H1 (cell line): ENCODE data around the gene PEX5L. TPM values are rescaled to one million over a fixed set of nuclear protein-coding genes. Genes with fewer than 3 reads are reported as not detected.

Experiments
- CTCF ChIA-PET: fragments of 300-600 bp; sonication (Branson Sonifier 250); formaldehyde crosslinking; loops from one replicate; lab custom pipeline; 2021; ENCODE audit not compliant: partially characterized antibody; lab: Charles Lee
- POLR2A ChIA-PET: fragments of 300-600 bp; sonication (Branson Sonifier 250); formaldehyde crosslinking; loops from one replicate; lab custom pipeline; 2021; ENCODE audit warnings: inconsistent platforms; ENCODE audit not compliant: partially characterized antibody; lab: Charles Lee
- DNase-seq, 2 experiments: peaks; one replicate each; pipeline versions ENCODE4 v3.0.0 to v3.0.0-alpha.2; 2010 to 2022; ENCODE audit warnings: low spot score in 2 of 2, low read depth in 1 of 2, mixed read lengths in 1 of 2
- FAIRE-seq: peaks from 2 replicates; lab custom pipeline; 2011; peaks lifted over from hg19 to GRCh38; lab: Jason Lieb, UNC
- H2AFZ ChIP-seq: 2 replicates; pipeline ENCODE4 v1.8.1; 2012; ENCODE audit warnings: low read length, inconsistent platforms
- H2AK5ac ChIP-seq: 2 replicates; pipeline ENCODE4 v1.6.1; 2013; ENCODE audit warnings: low read depth, low read length
- H2BK120ac ChIP-seq: replicated peaks from 2 replicates; pipeline ENCODE3; 2013; ENCODE audit warnings: low read depth, low read length, inconsistent platforms
- H2BK12ac ChIP-seq: 2 replicates; pipeline ENCODE4 v1.6.1; 2013; ENCODE audit warnings: low read depth, low read length
- H2BK15ac ChIP-seq: 2 replicates; pipeline ENCODE4 v1.6.1; 2013; ENCODE audit warnings: low read length
- H2BK20ac ChIP-seq: 2 replicates; pipeline ENCODE4 v1.6.1; 2013; ENCODE audit warnings: low read length
- H2BK5ac ChIP-seq: 2 replicates; pipeline ENCODE4 v1.6.1; 2013; ENCODE audit warnings: low read depth, low read length
- H3K14ac ChIP-seq: 2 replicates; pipeline ENCODE4 v1.6.1; 2013; ENCODE audit warnings: inconsistent platforms; ENCODE audit not compliant: insufficient read length
- H3K18ac ChIP-seq: 2 replicates; pipeline ENCODE4 v1.6.1; 2013; ENCODE audit warnings: low read length; ENCODE audit errors: extremely low read depth
- H3K23ac ChIP-seq: 2 replicates; pipeline ENCODE4 v1.6.1; 2013; ENCODE audit warnings: inconsistent platforms; ENCODE audit not compliant: insufficient read length
- H3K23me2 ChIP-seq: 2 replicates; pipeline ENCODE4 v1.6.1; 2013; ENCODE audit warnings: low read depth, low read length
- H3K27ac ChIP-seq: 2 replicates; pipeline ENCODE4 v1.6.1; 2011; ENCODE audit warnings: low read depth, low read length, inconsistent platforms
- H3K27me3 ChIP-seq, 4 experiments: replicated peaks in 1 of 4; 1 replicate in 1 of 4; 2 replicates in 3 of 4; pipeline versions ENCODE4 v1.6.1 to v1.8.1; 2011 to 2013; ENCODE audit warnings: low read length in 3 of 4, mild to moderate bottlenecking in 3 of 4, inconsistent platforms in 2 of 4, mixed read lengths in 2 of 4, moderate library complexity in 1 of 4; ENCODE audit not compliant: control insufficient read depth in 3 of 4, insufficient read depth in 3 of 4; ENCODE audit errors: extremely low read depth in 1 of 4
- H3K36me3 ChIP-seq, 4 experiments: 2 replicates each; pipeline versions ENCODE4 v1.6.1 to v1.8.1; 2011 to 2013; ENCODE audit warnings: mild to moderate bottlenecking in 4 of 4, low read length in 3 of 4, moderate library complexity in 2 of 4, control low read depth in 1 of 4, inconsistent platforms in 1 of 4; ENCODE audit not compliant: insufficient read depth in 4 of 4, control insufficient read depth in 2 of 4
- H3K4ac ChIP-seq: replicated peaks from 2 replicates; pipeline ENCODE3; 2013; ENCODE audit warnings: low read length, low read depth, mixed read lengths, inconsistent platforms; ENCODE audit not compliant: insufficient read length
- H3K4me1 ChIP-seq, 4 experiments: replicated peaks in 1 of 4; 1 replicate in 1 of 4; 2 replicates in 3 of 4; pipeline versions ENCODE4 v1.6.1 to v1.8.1; 2011 to 2013; ENCODE audit warnings: low read length in 3 of 4, inconsistent platforms in 2 of 4, mixed read lengths in 1 of 4; ENCODE audit not compliant: insufficient read depth in 4 of 4, control insufficient read depth in 3 of 4
- H3K4me2 ChIP-seq, 2 experiments: 2 replicates each; pipeline versions ENCODE4 v1.6.1 to v1.8.1; 2011 to 2013; ENCODE audit warnings: low read depth in 2 of 2, low read length in 2 of 2, control low read depth in 1 of 2, inconsistent platforms in 1 of 2, mild to moderate bottlenecking in 1 of 2; ENCODE audit not compliant: insufficient read depth in 1 of 2
- H3K4me3 ChIP-seq, 4 experiments: fragments of 200-600, 300-600 bp in 1 of 4; sonication (generic), shearing (Covaris generic), sonication (Bioruptor Twin) in 1 of 4; 2 replicates each; pipeline versions ENCODE4 v1.5.1 to v1.8.1; 2011 to 2016; ENCODE audit warnings: low read length in 4 of 4, low read depth in 3 of 4, control low read depth in 2 of 4, inconsistent platforms in 2 of 4, mild to moderate bottlenecking in 2 of 4, mixed read lengths in 1 of 4, moderate library complexity in 1 of 4; ENCODE audit not compliant: insufficient read depth in 2 of 4; ENCODE audit errors: extremely low read depth in 1 of 4
- H3K56ac ChIP-seq: replicated peaks from 2 replicates; pipeline ENCODE3; 2013; ENCODE audit warnings: low read depth, mild to moderate bottlenecking, mixed read lengths, low read length, inconsistent platforms; ENCODE audit not compliant: insufficient read length
- H3K79me1 ChIP-seq: 2 replicates; pipeline ENCODE4 v1.6.1; 2013; ENCODE audit warnings: low read depth, low read length, control low read depth
- H3K79me2 ChIP-seq, 2 experiments: 2 replicates each; pipeline versions ENCODE4 v1.6.1 to v1.8.1; 2012 to 2013; ENCODE audit warnings: low read length in 2 of 2, mild to moderate bottlenecking in 2 of 2, inconsistent platforms in 1 of 2; ENCODE audit not compliant: insufficient read depth in 2 of 2, control insufficient read depth in 1 of 2
- H3K9ac ChIP-seq, 4 experiments: replicated peaks in 1 of 4; 1 replicate in 1 of 4; 2 replicates in 3 of 4; pipeline versions ENCODE4 v1.6.1 to v1.8.1; 2011 to 2013; ENCODE audit warnings: low read depth in 3 of 4, low read length in 3 of 4, control low read depth in 2 of 4, mild to moderate bottlenecking in 2 of 4, moderate library complexity in 2 of 4, inconsistent platforms in 1 of 4; ENCODE audit errors: extremely low read depth in 1 of 4
- H3K9me3 ChIP-seq, 2 experiments: 2 replicates each; pipeline versions ENCODE4 v1.6.1 to v1.8.1; 2012 to 2013; ENCODE audit warnings: mild to moderate bottlenecking in 2 of 2, moderate library complexity in 2 of 2, control low read depth in 1 of 2, inconsistent platforms in 1 of 2, low read depth in 1 of 2, low read length in 1 of 2, mixed read lengths in 1 of 2; ENCODE audit not compliant: insufficient read depth in 2 of 2
- H4K20me1 ChIP-seq, 2 experiments: replicated peaks in 1 of 2; 2 replicates each; pipeline versions ENCODE3 to v1.8.1; 2011 to 2013; ENCODE audit warnings: inconsistent platforms in 2 of 2, low read length in 2 of 2, mild to moderate bottlenecking in 1 of 2; ENCODE audit not compliant: insufficient read depth in 2 of 2, control insufficient read depth in 1 of 2
- H4K5ac ChIP-seq: 2 replicates; pipeline ENCODE4 v1.6.1; 2013; ENCODE audit warnings: low read length, low read depth, mixed read lengths, inconsistent platforms; ENCODE audit not compliant: insufficient read length
- H4K8ac ChIP-seq: 2 replicates; pipeline ENCODE4 v1.8.0; 2013; ENCODE audit warnings: mild to moderate bottlenecking, moderate library complexity, low read length, inconsistent platforms; ENCODE audit not compliant: insufficient read depth; ENCODE audit errors: extremely low read depth
- H4K91ac ChIP-seq: replicated peaks from 2 replicates; pipeline ENCODE3; 2013; ENCODE audit warnings: low read length, mixed read lengths, inconsistent platforms; ENCODE audit not compliant: insufficient read length
- BRCA1 ChIP-seq: IDR thresholded peaks from 2 replicates; pipeline ENCODE4 v1.6.1; 2012; ENCODE audit warnings: low read depth, low read length, improper control_type of control experiment
- CREB1 ChIP-seq: IDR thresholded peaks from 2 replicates; pipeline ENCODE4 v1.6.1; 2012; ENCODE audit warnings: inconsistent platforms
- KDM4A ChIP-seq: IDR thresholded peaks from one replicate; pipeline ENCODE4 v1.7.1; 2012; ENCODE audit warnings: low read depth, mild to moderate bottlenecking, moderate library complexity, low read length, inconsistent platforms; ENCODE audit not compliant: severe bottlenecking
- SIRT6 ChIP-seq: IDR thresholded peaks from one replicate; pipeline ENCODE4 v1.7.1; 2012; ENCODE audit warnings: low read length, inconsistent platforms
- WGBS, 2 experiments: shearing (Covaris generic) in 1 of 2; methylation state at CpG; one replicate each; pipeline versions ENCODE4 v1.1.6 to v1.1.7; 2013 to 2015; ENCODE audit warnings: low lambda C conversion rate in 2 of 2, mixed read lengths in 2 of 2, inconsistent platforms in 1 of 2, low coverage in 1 of 2, missing lambda C conversion rate in 1 of 2; ENCODE audit not compliant: insufficient replicate concordance in 2 of 2, insufficient coverage in 1 of 2, insufficient read length in 1 of 2; ENCODE audit errors: extremely low coverage in 1 of 2, missing lambda C conversion rate in 1 of 2; 5-methylcytosine and 5-hydroxymethylcytosine counted together
- polyA plus RNA-seq, 7 experiments: library from polyadenylated mRNA; depleted of rRNA in 3 of 7; stranded (reverse) in 5 of 7; unstranded in 2 of 7; fragments of >200 nt in 5 of 7; fragments of 200-250 nt in 2 of 7; gene quantifications; 1 replicate in 5 of 7; 2 replicates in 1 of 7; 4 replicates in 1 of 7; pipeline versions ENCODE4 v1.2.1 to v1.2.3, GENCODE V29; 2011 to 2013; ENCODE audit warnings: missing spikeins in 2 of 7, mixed read lengths in 2 of 7
- total RNA-seq: library from RNA; stranded (reverse); fragmentation: NEBNext Ultra II Directional; extraction: Animal tissue kit (Norgen Biotek cat#: 25700); gene quantifications from 2 replicates; pipeline ENCODE4 v1.2.1, GENCODE V29; 2021

Gene PEX5L
- total and polyA plus RNA-seq, 2 of the 8 experiments (the other 6 are each of a cell fraction or from before 2014, with no cell fraction given) = 0.80 to 4.2 TPM

- H3K27ac ChIP-seq = no peak overlapping the region
- H3K18ac ChIP-seq = no peak overlapping the region
- no peak overlapping the region for H2BK20ac ChIP-seq
- no peak overlapping the region for H3K9ac ChIP-seq
- H3K79me1 ChIP-seq = no peaks in the 10 kb centered on the region
- ChIA-PET POLR2A (no interaction called here), CTCF (interaction anchor here (1.3 kb wide), 1 partner anchor 10 kb away, joined by 3 read pairs; no protein-coding TSS in a partner anchor)
- no peak overlapping the region for H4K5ac ChIP-seq
- H4K20me1 ChIP-seq = no peaks in the 10 kb centered on the region
- no peak overlapping the region for H2BK12ac ChIP-seq
- no peak overlapping the region for H2BK5ac ChIP-seq
- H3K4me3 ChIP-seq = no peak overlapping the region
- H2BK15ac ChIP-seq = no peak overlapping the region
- 76% methylated on average over 2 of the region's 2 CpGs; no CpG with 5 or more reads in 1 of the 2 experiments for WGBS, 2 experiments
- H2BK120ac ChIP-seq = no peak overlapping the region
- H4K91ac ChIP-seq = no peak overlapping the region
- H3K27me3 ChIP-seq = no peaks in the 10 kb centered on the region; a peak in 1 of 7 replicates
- DNase-seq = no peak
- no peaks in the 10 kb centered on the region for H3K9me3 ChIP-seq
- no peak for TF ChIP-seq CREB1
- TF ChIP-seq KDM4A = no peak
- no peak for TF ChIP-seq BRCA1
- no peak for TF ChIP-seq SIRT6
- TF ChIP-seq, all 59 proteins: peak for 0
- Histone ChIP-seq H3K56ac (no peak overlapping the region), H3K4ac (no peak overlapping the region), H3K4me2 (no peak overlapping the region), H3K36me3 (no peaks in the 10 kb centered on the region), H3K23ac (no peak overlapping the region), H3K14ac (no peak overlapping the region), H3K4me1 (no peaks in the 10 kb centered on the region; a peak in 1 of 7 replicates), H3K79me2 (no peaks in the 10 kb centered on the region), H2AK5ac (no peak overlapping the region), H2AFZ (no peak overlapping the region), H3K23me2 (peaks cover 1% of the 10 kb centered on the region; the same call in 1 of the 2 replicates), H4K8ac (no peak overlapping the region)
- no peak for FAIRE-seq
These were observed 101.0 kb downstream of the PEX5L start for GRCh38 chr3:179935710-179936109.
